ENCODE data around the gene BUD31.
A peak's percentile ranks its signal among the peaks of the same experiment; 100 is the strongest.

Gene BUD31

GRCh38 chr7:99410635-99411034 lies 1.9 kb downstream of the BUD31 start:
- TF ChIP-seq ZFX (IDR thresholded peaks at IDR 0.05; ENCODE audit: borderline replicate concordance) (no peak), CTCF (IDR thresholded peaks at IDR 0.05) (no peak)
- peak overlapping the region; percentile 96; the same call in 1 of the 2 replicates for H3K27ac ChIP-seq

- peak overlapping the region; percentile 53 for H3K27ac ChIP-seq
- peak; percentile 92 for TF ChIP-seq CTCF (IDR thresholded peaks at IDR 0.05)
Observed at GRCh38 chr7:99415513-99416127, 6.9 kb downstream of the BUD31 start.

GRCh38 chr7:99418260-99418659 lies 9.5 kb downstream of the BUD31 start:
- TF ChIP-seq CTCF (IDR thresholded peaks at IDR 0.05) (no peak), ZFX (IDR thresholded peaks at IDR 0.05; ENCODE audit: borderline replicate concordance) (no peak)

GRCh38 chr7:99419323-99420021 lies 10.7 kb downstream of the BUD31 start:
- TF ChIP-seq CTCF (IDR thresholded peaks at IDR 0.05) = no peak
- TF ChIP-seq ZFX (IDR thresholded peaks at IDR 0.05; ENCODE audit: borderline replicate concordance) = no peak
- peak overlapping the region; percentile 53 for H3K27ac ChIP-seq

More at GRCh38 chr7:99418260-99418659, 9.5 kb downstream of the BUD31 start:
- H3K27ac ChIP-seq = peak overlapping the region; percentile 53

- H3K27ac ChIP-seq = peak overlapping the region; percentile 53
- TF ChIP-seq ZFX (IDR thresholded peaks at IDR 0.05; ENCODE audit: borderline replicate concordance) (no peak), CTCF (IDR thresholded peaks at IDR 0.05) (no peak)
Observed at GRCh38 chr7:99420213-99420612, 11.4 kb downstream of the BUD31 start.

- peak overlapping the region; percentile 53 for H3K27ac ChIP-seq
- no peak for TF ChIP-seq ZFX (IDR thresholded peaks at IDR 0.05; ENCODE audit: borderline replicate concordance)
- no peak for TF ChIP-seq CTCF (IDR thresholded peaks at IDR 0.05)
Observed at GRCh38 chr7:99420986-99421385, 12.2 kb downstream of the BUD31 start.

GRCh38 chr7:99422186-99422585 lies 13.4 kb downstream of the BUD31 start:
- peak overlapping the region; percentile 53 for H3K27ac ChIP-seq
- TF ChIP-seq ZFX (IDR thresholded peaks at IDR 0.05; ENCODE audit: borderline replicate concordance) = no peak
- no peak for TF ChIP-seq CTCF (IDR thresholded peaks at IDR 0.05)
